Transverse colon (tissue), 4 donors: ENCODE data around the gene KIF1B. TPM values are rescaled to one million over a fixed set of nuclear protein-coding genes. Genes with fewer than 3 reads are reported as not detected.
A peak's percentile ranks its signal among the peaks of the same experiment; 100 is the strongest.
"Not testable (repeated sequence)": the region's sequence is repeated elsewhere in the genome, so short reads cannot be mapped to it uniquely, and the experiment has no call there.

Experiments
- DNase-seq: peaks from one replicate; pipeline ENCODE4 v3.0.0-alpha.2; 2019
- H3K27ac ChIP-seq, 4 donors: fragments of 200-600 bp; sonication (generic); 2 replicates each; pipeline ENCODE4 v1.5.1; 2016 to 2018; ENCODE audit warnings: inconsistent platforms in 4 of 4
- H3K27me3 ChIP-seq: fragments of 200-600 bp; sonication (generic); 2 replicates; pipeline ENCODE4 v1.5.1; 2017; ENCODE audit warnings: inconsistent platforms
- H3K36me3 ChIP-seq, 4 donors: fragments of 200-600 bp; sonication (generic); 2 replicates each; pipeline ENCODE4 v1.5.1; 2017 to 2019; ENCODE audit warnings: inconsistent platforms in 4 of 4
- H3K4me1 ChIP-seq, 4 donors: fragments of 200-600 bp; sonication (generic); 2 replicates each; pipeline ENCODE4 v1.5.1; 2017 to 2020; ENCODE audit warnings: inconsistent platforms in 4 of 4
- H3K4me3 ChIP-seq, 4 donors: fragments of 200-600 bp; sonication (generic); 1 replicate in 1 of 4; 2 replicates in 3 of 4; pipeline versions ENCODE4 v1.5.1 to v1.6.1; 2017 to 2019; ENCODE audit warnings: inconsistent platforms in 4 of 4
- H3K9me3 ChIP-seq, 2 donors: fragments of 200-600 bp; sonication (generic); 2 replicates each; pipeline ENCODE4 v1.5.1; 2017 to 2019; ENCODE audit warnings: inconsistent platforms in 2 of 2
- EP300 ChIP-seq: sonication (generic); formaldehyde crosslinking; IDR thresholded peaks from one replicate; pipeline ENCODE4 v1.6.1; 2017; ENCODE audit warnings: antibody characterized with exemption, low read depth
- POLR2A ChIP-seq: fragments of 450-650 bp; IDR thresholded peaks from one replicate; pipeline ENCODE4 v1.6.1; 2016; ENCODE audit warnings: antibody characterized with exemption, mild to moderate bottlenecking, moderate library complexity
- POLR2AphosphoS5 ChIP-seq, 3 donors: sonication (generic); formaldehyde crosslinking; IDR thresholded peaks; one replicate each; pipeline ENCODE4 v1.6.1; 2016; ENCODE audit warnings: antibody characterized with exemption in 3 of 3
- WGBS, 2 donors: methylation state at CpG; one replicate each; pipeline ENCODE4 v1.1.5; 2018; ENCODE audit warnings: low coverage in 1 of 2; 5-methylcytosine and 5-hydroxymethylcytosine counted together
- in situ Hi-C, 4 donors: fragments of 200-750 bp; cut with MboI; loops; one replicate each; pipeline versions ENCODE4 v1.15.0 to v1.15.1; 2017; ENCODE audit warnings: low sequenced_read_pairs in 3 of 4, low pct_ligation_motif_present in 1 of 4, low pct_unique_long_range_greater_than_20kb in 1 of 4
- intact Hi-C: fragments of 100-400 bp; cut with DNase I; formaldehyde crosslinking; loops from one replicate; pipeline ENCODE4 v1.15.1; 2023; ENCODE audit warnings: low total_unique reads
- total RNA-seq, 4 donors: library from RNA; depleted of rRNA; stranded (reverse); fragments of >200 nt; gene quantifications; one replicate each; pipeline ENCODE4 v1.1.0, GENCODE V29; 2016
- TF ChIP-seq, protein P1 (sequence below), 5 experiments: fragments of 200-600 bp in 3 of 5; fragments of 450-650 bp in 2 of 5; sonication (generic) in 3 of 5; IDR thresholded peaks; 1 replicate in 2 of 5; 2 replicates in 3 of 5; pipeline ENCODE4 v1.5.1; 2016 to 2017; ENCODE audit warnings: antibody characterized with exemption in 5 of 5, inconsistent platforms in 3 of 5, mild to moderate bottlenecking in 2 of 5, moderate library complexity in 1 of 5

Gene KIF1B
- total RNA-seq, 4 donors from 2014 or later: 50.9 to 87.9 (median 71.4) TPM

DNA sequence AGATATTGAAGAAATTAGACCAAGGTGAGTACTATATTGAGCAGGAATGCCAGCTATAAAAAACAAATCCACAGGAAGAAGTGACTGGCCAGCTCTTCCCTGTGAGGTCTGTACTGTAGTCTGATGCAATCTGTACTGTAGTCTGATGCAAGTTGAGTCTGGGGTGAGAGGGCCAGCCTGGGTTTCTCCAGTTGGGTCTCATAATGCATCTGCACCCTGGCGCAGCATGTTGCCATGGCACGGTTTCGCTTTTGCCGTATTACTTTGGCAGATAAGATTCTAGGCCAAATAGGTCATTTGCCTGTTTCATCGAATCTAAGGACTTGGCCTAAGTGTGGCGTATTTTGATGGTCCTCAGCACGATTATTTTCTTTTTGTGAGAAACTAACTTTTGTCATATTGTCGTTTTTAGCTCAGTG, 164.1 kb downstream of the KIF1B start:
- no peaks in the 10 kb centered on the region for H3K4me1 ChIP-seq
- WGBS, 2 donors: 93% methylated on average over 8 of the region's 8 CpGs; no CpG with 5 or more reads in 1 of the 2 donors
- no peaks in the 10 kb centered on the region for H3K27me3 ChIP-seq
- in situ Hi-C loops (loop anchor here in 1 of 4 donors (10.0 kb wide), 1 partner anchor 50 kb away; no protein-coding TSS in a partner anchor), intact Hi-C loops (no loop called here)
- no peak for TF ChIP-seq POLR2AphosphoS5 (IDR thresholded peaks at IDR 0.05)
- TF ChIP-seq, protein P1, sequence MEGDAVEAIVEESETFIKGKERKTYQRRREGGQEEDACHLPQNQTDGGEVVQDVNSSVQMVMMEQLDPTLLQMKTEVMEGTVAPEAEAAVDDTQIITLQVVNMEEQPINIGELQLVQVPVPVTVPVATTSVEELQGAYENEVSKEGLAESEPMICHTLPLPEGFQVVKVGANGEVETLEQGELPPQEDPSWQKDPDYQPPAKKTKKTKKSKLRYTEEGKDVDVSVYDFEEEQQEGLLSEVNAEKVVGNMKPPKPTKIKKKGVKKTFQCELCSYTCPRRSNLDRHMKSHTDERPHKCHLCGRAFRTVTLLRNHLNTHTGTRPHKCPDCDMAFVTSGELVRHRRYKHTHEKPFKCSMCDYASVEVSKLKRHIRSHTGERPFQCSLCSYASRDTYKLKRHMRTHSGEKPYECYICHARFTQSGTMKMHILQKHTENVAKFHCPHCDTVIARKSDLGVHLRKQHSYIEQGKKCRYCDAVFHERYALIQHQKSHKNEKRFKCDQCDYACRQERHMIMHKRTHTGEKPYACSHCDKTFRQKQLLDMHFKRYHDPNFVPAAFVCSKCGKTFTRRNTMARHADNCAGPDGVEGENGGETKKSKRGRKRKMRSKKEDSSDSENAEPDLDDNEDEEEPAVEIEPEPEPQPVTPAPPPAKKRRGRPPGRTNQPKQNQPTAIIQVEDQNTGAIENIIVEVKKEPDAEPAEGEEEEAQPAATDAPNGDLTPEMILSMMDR (IDR thresholded peaks at IDR 0.05): no peak
- no peak for TF ChIP-seq EP300
- no peak for TF ChIP-seq POLR2A
- DNase-seq: no peak
- no peaks in the 10 kb centered on the region for H3K9me3 ChIP-seq
- no peak overlapping the region for H3K27ac ChIP-seq
- peaks cover 0 to 38% (median 18%) of the 10 kb centered on the region in 4 donors for H3K36me3 ChIP-seq
- H3K4me3 ChIP-seq: no peak overlapping the region

DNA sequence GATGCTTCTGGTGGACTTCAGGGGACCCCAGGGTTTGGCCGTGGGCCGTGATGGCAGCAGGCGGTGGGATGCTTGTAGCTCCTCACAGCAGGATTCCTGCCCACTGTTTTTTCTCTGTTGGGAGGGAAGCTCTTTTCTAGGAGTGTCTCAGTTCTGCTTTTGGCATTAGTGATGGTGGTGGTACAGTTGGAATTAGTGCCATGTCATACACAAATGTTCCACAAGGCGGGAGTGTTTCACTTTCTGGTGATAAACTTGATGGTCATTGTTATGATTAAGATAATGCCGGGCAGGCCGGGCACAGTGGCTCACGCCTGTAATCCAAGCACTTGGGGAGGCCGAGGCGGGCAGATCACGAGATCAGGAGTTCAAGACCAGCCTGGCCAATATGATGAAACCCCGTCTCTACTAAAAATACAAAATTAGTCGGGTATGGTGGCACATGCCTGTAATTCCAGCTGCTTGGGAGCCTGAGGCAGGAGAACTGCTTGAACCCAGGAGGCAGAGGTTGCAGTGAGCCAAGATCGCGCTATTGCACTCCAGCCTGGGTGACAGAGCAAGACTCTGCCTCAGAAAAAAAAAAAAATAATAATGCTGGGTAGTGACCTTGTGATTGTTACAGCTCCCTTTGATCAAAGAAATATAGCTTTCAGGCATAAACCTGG, 167.1 kb downstream of the KIF1B start:
- H3K36me3 ChIP-seq: peaks cover 0 to 21% (median 8%) of the 10 kb centered on the region in 4 donors

DNA sequence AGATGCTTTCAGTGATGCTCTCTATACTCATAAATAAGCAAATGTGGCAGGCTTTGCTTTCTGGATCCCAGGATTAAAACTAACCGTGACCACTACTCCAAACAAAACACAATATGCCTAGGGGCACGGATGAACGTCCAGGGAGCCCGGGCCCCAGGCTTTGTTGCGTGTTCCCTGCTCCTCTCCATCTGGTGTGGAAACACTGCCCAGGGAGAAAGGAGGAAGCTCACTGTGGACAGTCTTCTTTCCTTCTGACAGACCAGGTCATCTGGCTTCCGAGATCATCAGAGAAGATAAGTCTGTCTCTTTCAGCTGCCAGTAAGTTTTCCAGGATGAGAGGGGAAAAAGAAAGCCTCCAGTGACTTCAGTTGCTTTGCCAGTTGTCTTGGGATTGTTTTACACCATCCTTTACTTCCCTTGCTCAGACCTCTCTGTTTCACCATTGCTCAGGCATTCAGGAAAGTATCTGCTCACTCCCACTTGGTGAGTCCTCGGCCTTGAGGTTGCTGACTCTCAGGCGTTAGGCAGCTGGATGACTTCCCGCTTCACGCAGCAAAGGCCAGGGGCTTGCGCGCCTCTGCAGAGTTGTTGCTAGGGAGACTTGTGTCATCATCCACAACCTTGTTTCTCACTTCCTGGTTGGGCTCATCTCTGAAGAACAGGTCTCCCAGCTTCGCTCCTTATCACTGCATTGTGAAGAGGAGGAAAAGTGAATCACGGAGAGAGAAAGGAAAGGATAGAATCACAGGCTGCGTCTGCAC, 167.9 kb downstream of the KIF1B start:
- TF ChIP-seq POLR2A (no peak), POLR2AphosphoS5 (IDR thresholded peaks at IDR 0.05) (no peak), EP300 (no peak)
- TF ChIP-seq, protein P1 (IDR thresholded peaks at IDR 0.05): no peak
- WGBS, 2 donors: 89 to 98% methylated on average over 5 to 15 of the region's 15 CpGs
- Histone ChIP-seq H3K27ac (peak overlapping the region in 2 of 4 donors; percentile 44 to 68), H3K27me3 (no peaks in the 10 kb centered on the region), H3K36me3 (peaks cover 0 to 21% (median 8%) of the 10 kb centered on the region in 4 donors), H3K4me3 (no peak overlapping the region), H3K9me3 (no peaks in the 10 kb centered on the region), H3K4me1 (no peaks in the 10 kb centered on the region)
- intact Hi-C loops (loop anchor here (5.0 kb wide), 1 partner anchor 49 kb away; no protein-coding TSS in a partner anchor), in situ Hi-C loops (loop anchor here in 1 of 4 donors (10.0 kb wide), 1 partner anchor 47 kb away; no protein-coding TSS in a partner anchor)
- no peak for DNase-seq

More for the DNA sequence above, 167.1 kb downstream of the KIF1B start:
- intact Hi-C loops: loop anchor here (5.0 kb wide), 1 partner anchor 50 kb away; no protein-coding TSS in a partner anchor
- in situ Hi-C loops: loop anchor here in 1 of 4 donors (10.0 kb wide), 1 partner anchor 47 kb away; no protein-coding TSS in a partner anchor
- not testable (repeated sequence) for H3K4me1 ChIP-seq, H3K9me3 ChIP-seq, H3K4me3 ChIP-seq, H3K27me3 ChIP-seq
- WGBS, 2 donors: 46 to 78% methylated on average over 3 to 14 of the region's 14 CpGs
- H3K27ac ChIP-seq: peak overlapping the region in 3 of 4 donors; percentile 44 to 68 (median 57)
- peak; percentile 67 for DNase-seq
- TF ChIP-seq, protein P1 (IDR thresholded peaks at IDR 0.05): peak; percentile 61 to 90 (median 74)

DNA sequence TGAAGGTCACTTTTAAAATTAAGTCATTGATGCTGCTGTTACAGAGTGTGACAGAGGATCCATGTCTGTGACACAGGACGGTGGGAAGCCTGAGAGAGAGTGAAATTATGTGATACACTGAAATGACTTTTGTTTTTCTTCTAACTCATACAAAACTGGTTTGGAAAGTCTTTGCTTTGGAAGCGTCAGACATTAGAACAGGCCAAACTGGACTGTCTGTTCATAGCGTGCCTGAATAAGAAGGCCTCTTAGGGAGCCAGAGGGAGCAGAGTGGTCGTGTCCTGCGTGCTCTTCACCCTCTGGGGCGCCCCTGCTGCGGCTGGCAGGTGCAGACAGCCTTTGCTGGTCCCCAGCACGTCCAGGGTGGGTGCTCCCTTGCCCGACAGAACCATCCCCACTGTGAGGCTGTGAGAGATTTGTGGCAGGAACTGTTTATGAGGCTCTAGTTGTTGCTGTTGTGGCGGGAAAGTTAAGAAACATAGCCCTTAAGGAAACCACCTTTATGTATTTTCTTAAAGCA, 168.8 kb downstream of the KIF1B start:
- no peak overlapping the region for H3K4me3 ChIP-seq
- no peak for TF ChIP-seq EP300
- no peak for TF ChIP-seq POLR2A
- TF ChIP-seq, protein P1 (IDR thresholded peaks at IDR 0.05): no peak
- TF ChIP-seq POLR2AphosphoS5 (IDR thresholded peaks at IDR 0.05): no peak
- H3K27me3 ChIP-seq: no peaks in the 10 kb centered on the region
- no peaks in the 10 kb centered on the region for H3K9me3 ChIP-seq
- DNase-seq: no peak
- intact Hi-C loops (loop anchor here (5.0 kb wide), 1 partner anchor 48 kb away; no protein-coding TSS in a partner anchor), in situ Hi-C loops (loop anchor here in 1 of 4 donors (10.0 kb wide), 1 partner anchor 46 kb away; no protein-coding TSS in a partner anchor)
- peaks cover 0 to 21% (median 6%) of the 10 kb centered on the region in 4 donors for H3K36me3 ChIP-seq
- H3K27ac ChIP-seq: no peak overlapping the region
- no peaks in the 10 kb centered on the region for H3K4me1 ChIP-seq
- 90 to 94% methylated on average over 6 to 10 of the region's 10 CpGs for WGBS, 2 donors
